Measurements from ENCODE around the gene SLC7A6.
A peak's percentile ranks its signal among the peaks of the same experiment; 100 is the strongest.

Gene SLC7A6

GRCh38 chr16:68306633-68307032, 42.3 kb downstream of the SLC7A6 start:
- DNase-seq (ENCODE audit: low read depth), result no peak

- DNase-seq (ENCODE audit: low read depth), result no peak
These were observed 45.5 kb downstream of the SLC7A6 start for GRCh38 chr16:68309799-68310198.

GRCh38 chr16:68310437-68310773, 46.1 kb downstream of the SLC7A6 start:
- DNase-seq (ENCODE audit: low read depth), result no peak

GRCh38 chr16:68310774-68311511, 46.6 kb downstream of the SLC7A6 start, which contains the start of the genes PRMT7 and SLC7A6OS:
Gene PRMT7, plus strand, starts transcription at chr16:68311019. Its CDS starts 4,961 bp downstream, at chr16:68315980.
Gene SLC7A6OS, minus strand, starts transcription at chr16:68310946. Its CDS starts 20 bp downstream, at chr16:68310926.
- DNase-seq (ENCODE audit: low read depth), result peak; percentile 68

GRCh38 chr16:68313116-68313515, 48.8 kb downstream of the SLC7A6 start:
- DNase-seq (ENCODE audit: low read depth), result no peak

GRCh38 chr16:68319185-68319908, 55.0 kb downstream of the SLC7A6 start:
- no peak for DNase-seq (ENCODE audit: low read depth)

- no peak for DNase-seq (ENCODE audit: low read depth)
These were observed 60.0 kb downstream of the SLC7A6 start for GRCh38 chr16:68324336-68324735.

DNA sequence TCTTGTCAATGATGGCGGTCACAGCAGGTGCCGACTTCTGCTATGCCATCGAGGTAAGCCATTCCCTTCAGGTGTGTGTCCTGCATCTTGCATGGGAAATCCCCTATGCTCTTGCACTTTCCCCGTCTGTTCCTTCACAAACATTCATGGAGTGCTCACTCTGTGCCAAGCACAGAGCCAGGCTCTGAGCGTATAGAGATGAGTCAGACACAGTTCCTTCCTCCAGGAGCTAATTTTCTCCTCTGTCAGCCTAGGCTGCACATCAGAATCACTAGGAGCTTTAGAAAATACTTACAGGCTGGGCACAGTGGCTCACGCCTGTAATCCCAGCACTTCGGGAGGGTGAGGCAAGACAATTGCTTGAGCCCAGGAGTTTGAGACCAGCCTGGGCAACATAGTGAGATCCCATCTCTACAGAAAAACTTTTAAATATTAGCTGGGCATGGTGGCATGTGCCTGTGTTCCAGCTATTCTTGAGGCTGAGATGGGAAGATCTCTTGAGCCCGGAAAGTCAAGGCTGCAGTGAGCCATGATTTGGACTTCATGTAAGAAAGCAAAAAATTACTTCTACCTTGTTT, 60.5 kb downstream of the SLC7A6 start:
- no peak for DNase-seq (ENCODE audit: low read depth)

GRCh38 chr16:68328151-68328859, 64.0 kb downstream of the SLC7A6 start:
- peak; percentile 64 for DNase-seq (ENCODE audit: low read depth)

DNA sequence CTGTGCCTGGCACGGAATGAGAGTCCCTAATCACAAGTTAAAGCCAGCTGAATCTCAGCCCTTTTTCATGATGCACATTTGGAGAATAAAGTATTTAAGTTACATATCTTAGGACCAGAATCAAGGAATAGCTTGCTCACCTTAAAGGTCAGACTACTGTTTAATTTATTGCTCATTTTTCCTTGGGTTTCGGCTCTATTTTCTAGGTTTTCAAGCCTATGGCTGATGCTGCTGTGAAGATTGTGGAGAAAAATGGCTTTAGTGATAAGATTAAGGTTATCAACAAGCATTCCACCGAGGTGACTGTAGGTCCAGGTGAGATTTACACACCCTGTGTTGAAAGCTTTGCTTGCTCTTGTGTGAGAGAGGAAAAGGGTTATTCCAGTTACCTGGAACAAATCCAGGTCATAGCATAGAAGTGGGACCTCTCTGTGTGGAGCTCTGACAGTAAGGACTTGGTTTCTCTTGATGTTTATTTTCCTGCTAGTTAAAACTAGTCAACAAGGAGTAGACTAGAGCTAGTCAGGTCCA, 64.6 kb downstream of the SLC7A6 start:
- DNase-seq (ENCODE audit: low read depth), result no peak

DNA sequence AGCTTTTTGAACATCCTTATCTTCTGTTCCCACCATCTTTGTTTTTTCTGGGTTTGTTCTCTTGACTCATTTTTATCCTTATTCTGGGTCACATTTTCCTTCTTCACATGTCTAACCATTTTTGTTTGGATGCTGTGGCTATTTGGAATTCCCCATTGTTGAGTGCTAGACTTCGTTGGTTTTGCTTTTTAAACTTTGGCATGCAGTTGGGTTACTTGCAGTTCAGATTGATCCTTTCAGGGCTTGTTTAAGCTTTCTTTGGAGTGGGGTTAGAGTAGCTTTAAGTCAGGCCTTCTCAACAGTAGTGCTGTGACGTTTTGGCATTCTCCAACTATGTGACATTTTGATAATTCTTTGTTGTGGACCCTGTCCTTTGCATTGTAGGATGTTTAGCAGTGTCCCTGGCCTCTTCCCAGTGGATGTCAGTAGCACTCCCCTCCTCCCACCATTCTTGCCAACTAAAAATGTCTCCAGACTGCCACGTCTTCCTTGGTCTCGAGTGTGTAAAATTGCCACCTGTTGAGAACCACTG, 67.6 kb downstream of the SLC7A6 start:
- no peak for DNase-seq (ENCODE audit: low read depth)

DNA sequence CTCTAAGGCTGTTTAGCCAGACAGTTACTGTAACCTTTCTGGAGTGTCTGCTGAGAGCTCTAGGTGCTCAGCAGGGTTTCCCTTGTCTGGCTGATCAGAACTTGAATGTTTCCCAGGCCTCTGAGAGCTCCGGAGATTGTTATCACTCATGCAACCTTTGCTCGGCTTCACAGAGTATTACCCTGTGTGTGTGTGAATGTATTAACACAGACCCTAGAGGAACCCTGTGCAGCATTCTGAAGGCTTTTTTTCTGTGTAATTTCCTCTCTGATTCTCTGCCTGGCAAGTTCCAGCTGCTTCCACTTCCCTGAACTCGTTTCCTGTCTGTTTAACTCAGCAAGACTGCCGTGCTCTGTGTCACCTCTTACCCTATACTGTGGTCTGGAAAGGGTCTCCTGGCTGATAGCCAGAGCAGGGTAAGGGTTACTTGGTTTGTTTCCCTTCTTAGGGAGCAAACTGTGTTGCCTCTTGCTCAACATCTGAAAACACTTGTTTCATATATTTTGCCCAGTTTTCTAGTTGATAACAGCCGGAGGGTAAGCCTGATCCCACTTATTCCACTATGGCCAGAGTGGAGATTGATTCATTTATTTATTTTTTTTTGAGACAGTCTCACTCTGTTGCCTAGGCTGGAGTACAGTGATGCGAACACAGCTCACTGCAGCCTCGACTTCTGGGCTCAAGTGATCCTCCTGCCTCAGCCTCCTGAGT, 68.2 kb downstream of the SLC7A6 start:
- no peak for DNase-seq (ENCODE audit: low read depth)

DNA sequence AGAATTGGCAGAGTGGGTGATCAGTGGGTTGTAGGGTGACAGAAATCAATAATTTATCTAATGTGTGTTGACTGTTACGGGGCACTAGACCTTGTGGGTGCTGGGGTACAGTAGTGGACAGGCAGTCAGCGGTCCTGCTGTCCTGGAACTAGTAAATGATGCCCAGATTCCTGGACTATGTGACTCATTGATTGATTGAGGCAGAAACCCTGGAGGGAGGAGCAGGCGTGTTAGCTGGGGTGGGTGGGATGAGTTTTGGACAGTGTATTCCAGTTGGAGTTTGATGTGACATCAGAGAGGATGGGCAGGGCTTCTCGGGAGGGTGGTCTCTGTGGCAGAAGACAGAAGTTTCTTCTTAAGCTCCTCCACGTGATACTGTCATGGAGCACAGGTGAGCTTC, 70.8 kb downstream of the SLC7A6 start:
- DNase-seq (ENCODE audit: low read depth), result no peak

DNA sequence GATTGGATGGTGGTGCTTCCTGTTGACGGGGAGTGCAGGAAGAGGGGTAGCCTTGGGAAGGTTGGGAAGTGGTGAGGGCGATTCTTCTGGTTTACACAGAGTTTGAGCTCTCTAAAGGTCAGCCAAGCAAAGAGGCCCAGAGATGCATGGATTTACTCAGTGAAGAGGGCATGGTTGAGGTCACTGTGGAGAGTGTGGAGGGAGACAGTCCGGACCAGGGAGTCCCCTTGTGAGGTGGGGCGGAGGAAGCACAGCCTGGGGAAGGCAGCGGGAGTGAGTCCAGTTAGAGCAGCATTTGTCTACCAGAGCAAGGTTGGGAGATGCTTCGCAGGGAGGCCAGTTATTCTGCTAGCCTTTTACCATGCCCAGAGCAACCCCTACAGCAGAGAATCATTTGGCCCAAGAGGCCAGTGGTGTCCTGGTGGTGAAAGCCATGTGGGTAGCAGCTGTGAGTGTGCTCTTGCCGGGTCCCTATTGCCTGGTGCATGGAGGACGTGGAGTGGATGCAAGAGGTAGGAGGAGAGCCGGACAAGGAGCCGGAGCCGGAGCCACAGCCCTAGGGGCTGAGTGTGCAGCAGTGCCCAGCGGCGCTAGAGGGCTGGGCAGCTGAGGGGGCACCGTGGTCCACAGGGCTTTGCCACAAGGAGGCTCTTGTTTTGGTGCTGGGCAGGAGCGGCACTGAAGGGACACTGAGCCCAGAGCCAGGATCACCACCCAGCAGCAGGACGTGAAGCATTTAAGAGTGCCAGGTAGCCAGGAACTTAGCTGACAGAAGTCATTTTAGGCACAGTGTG, 74.2 kb downstream of the SLC7A6 start:
- DNase-seq (ENCODE audit: low read depth), result no peak

DNA sequence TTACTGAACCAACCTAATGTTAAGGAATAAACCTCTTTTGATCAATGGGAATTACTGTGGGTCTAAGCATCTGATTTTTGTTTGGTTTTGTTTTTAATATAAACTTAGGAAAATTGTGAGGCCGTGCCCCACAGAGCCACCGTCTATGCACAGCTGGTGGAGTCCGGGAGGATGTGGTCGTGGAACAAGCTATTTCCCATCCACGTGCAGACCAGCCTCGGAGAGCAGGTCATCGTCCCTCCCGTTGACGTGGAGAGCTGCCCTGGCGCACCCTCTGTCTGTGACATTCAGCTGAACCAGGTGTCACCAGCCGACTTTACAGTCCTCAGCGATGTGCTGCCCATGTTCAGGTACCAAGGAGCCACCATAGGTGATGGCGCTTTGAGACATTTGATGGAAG, 74.9 kb downstream of the SLC7A6 start:
- no peak for DNase-seq (ENCODE audit: low read depth)

GRCh38 chr16:68342620-68343019, 78.3 kb downstream of the SLC7A6 start:
- DNase-seq (ENCODE audit: low read depth), result no peak

- no peak for DNase-seq (ENCODE audit: low read depth)
These were observed 78.8 kb downstream of the SLC7A6 start for GRCh38 chr16:68343137-68343536.

- no peak for DNase-seq (ENCODE audit: low read depth)
These were observed 79.9 kb downstream of the SLC7A6 start for GRCh38 chr16:68344252-68344651.

- DNase-seq (ENCODE audit: low read depth), result no peak
These were observed 81.1 kb downstream of the SLC7A6 start for GRCh38 chr16:68345351-68345810.

GRCh38 chr16:68345958-68346635, 81.8 kb downstream of the SLC7A6 start:
- no peak for DNase-seq (ENCODE audit: low read depth)

Measured in GM04504 (cell line).